GM12864 (cell line): ENCODE results near the gene NSL1.

Experiments used
- DNase-seq: peaks from one replicate; pipeline ENCODE4 v3.0.0-alpha.2; 2011; ENCODE audit warnings: low read depth
- H3K4me3 ChIP-seq: 2 replicates; pipeline ENCODE4 v1.5.1; 2011; ENCODE audit warnings: mild to moderate bottlenecking, low read depth, low read length, control low read depth
- TF ChIP-seq, protein P1 (sequence below): IDR thresholded peaks from 2 replicates; pipeline ENCODE4 v1.5.1; 2011; ENCODE audit warnings: low read depth, mild to moderate bottlenecking, moderate library complexity, low read length, control low read depth, inconsistent platforms; ENCODE audit errors: missing control alignments

Gene NSL1

DNA sequence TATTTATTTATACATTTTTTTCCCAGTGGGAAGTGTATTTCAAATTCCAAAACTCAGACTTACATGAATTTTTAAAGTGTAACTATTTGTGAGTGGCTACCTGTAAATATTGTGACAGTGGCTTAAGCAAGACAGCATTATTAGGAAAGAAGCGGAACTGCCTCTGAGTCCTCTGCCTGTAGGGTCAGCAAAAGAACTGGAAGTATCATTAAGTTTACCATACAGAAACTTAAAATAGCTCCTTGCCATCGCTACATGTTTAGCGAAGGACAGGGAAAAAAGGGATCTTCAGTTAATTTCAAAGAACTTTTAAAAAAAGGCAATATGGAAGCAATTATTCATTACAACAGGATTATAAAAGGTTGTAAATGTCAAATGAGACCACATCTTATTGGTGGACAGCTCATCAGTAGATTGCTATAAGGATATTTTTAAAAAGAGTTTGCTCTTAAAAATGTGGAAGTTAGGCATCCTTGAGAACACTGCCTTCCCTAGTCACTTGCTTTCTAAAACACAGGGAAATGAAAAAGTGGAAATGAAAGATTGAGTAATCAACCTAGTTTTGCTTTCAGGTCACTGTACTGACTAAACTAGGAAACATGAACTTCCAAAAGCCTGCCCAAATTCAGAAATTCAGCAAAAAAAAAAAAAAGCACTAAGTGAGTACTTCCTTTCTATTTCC, 39.2 kb downstream of the NSL1 start:
- DNase-seq, result no peak
- no peak overlapping the region; the same call in 1 of the 2 replicates for H3K4me3 ChIP-seq
- TF ChIP-seq, protein P1, sequence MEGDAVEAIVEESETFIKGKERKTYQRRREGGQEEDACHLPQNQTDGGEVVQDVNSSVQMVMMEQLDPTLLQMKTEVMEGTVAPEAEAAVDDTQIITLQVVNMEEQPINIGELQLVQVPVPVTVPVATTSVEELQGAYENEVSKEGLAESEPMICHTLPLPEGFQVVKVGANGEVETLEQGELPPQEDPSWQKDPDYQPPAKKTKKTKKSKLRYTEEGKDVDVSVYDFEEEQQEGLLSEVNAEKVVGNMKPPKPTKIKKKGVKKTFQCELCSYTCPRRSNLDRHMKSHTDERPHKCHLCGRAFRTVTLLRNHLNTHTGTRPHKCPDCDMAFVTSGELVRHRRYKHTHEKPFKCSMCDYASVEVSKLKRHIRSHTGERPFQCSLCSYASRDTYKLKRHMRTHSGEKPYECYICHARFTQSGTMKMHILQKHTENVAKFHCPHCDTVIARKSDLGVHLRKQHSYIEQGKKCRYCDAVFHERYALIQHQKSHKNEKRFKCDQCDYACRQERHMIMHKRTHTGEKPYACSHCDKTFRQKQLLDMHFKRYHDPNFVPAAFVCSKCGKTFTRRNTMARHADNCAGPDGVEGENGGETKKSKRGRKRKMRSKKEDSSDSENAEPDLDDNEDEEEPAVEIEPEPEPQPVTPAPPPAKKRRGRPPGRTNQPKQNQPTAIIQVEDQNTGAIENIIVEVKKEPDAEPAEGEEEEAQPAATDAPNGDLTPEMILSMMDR, result no peak

DNA sequence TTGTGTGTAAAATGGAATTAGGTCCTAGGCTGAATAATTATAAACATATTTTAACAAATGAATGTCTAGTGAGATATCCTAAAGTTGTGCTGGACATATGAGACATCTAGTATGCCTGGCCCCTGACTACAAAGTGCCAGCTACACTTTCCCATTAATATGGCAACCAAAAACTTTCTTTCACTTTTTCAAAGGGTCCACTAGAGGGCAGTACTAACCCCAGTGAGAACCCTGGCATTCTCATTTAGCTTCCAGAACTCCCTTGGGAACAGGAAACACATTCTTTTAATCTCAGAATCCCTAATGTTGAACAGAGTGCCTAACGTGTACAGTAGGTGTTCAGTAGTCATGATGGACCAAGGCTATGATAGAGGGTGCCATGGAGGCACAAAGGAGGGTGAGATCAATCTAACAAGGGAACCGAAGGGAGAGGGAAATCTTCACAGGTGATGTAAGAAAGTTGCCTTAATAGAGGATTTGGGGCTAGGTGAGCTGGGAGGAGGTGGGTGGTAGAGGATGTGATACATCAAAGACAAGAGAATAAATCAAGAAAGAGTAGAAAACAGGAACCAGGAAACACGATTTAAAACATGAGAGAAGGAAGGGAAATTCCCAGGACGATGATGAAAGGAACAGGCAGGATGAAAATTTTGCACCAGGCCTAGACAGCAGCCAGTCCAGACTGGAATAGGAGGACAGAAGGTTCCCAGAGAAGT, 41.6 kb downstream of the NSL1 start:
- H3K4me3 ChIP-seq, result no peak overlapping the region
- no peak for DNase-seq
- TF ChIP-seq, protein P1, result peak; percentile 69

DNA sequence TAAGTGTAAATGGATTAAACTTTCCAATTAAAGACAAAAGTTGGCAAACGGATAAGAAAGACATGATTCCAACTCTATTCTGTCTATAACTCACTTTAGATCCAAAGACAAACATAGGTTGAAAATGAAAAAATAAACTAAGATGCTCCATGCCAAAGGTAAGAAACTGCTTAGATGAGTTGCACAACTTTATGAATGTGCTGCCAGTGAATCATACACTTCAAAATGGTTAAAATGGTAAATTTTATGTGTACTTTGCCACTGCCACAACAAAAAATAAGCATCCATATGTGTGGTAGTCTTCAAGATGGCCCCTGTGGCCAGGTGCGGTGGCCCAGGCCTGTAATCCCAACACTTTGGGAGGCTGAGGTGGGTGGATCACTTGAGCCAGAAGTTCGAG, 45.0 kb downstream of the NSL1 start:
- DNase-seq, result no peak
- TF ChIP-seq, protein P1, result no peak
- no peak overlapping the region for H3K4me3 ChIP-seq

DNA sequence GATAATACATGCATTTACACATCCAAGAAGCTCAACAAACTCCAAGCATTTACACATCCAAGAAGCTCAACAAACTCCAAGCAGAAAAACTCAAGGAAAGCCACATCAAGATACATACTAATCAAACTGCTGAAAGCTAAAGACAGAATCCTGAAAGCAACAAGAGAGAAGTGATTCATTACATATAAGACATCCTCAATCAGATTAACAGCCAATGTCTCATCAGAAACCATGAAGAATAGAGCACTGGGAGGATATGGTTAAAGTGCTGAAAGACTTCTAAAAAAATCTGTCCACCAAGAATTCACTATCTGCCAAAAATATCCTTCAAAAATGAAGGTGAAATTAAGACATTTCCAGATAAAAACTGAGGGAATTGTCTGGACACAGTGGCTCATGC, 46.3 kb downstream of the NSL1 start:
- H3K4me3 ChIP-seq, result no peak overlapping the region
- TF ChIP-seq, protein P1, result no peak
- no peak for DNase-seq

DNA sequence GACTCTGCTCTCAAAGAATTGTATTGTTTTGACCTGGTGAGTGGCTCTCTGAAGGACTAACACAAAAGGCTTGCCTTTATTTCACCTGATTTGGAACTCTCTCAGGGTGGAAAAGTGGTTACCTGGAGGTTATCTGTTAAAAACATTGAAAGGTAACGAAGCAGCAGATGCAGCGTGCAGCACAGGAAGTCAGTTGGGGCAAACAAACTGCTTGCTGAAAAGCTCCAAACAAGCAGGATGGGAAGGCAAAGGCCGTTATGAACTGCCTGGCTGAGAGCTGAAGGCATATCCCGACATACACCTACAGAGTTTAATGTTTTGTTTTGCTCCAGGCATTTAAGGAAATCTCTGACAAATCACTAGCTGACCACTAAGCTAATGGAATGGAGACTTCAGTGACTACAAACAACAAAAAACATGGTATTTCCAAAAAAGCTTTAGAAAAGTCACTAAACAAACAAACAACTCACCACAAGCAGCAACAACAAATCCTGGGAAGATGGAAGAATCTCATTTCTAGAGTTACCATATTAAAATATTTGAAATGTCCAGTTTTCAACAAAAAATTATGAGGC, 47.6 kb downstream of the NSL1 start:
- no peak for DNase-seq
- TF ChIP-seq, protein P1, result no peak
- H3K4me3 ChIP-seq, result no peak overlapping the region

DNA sequence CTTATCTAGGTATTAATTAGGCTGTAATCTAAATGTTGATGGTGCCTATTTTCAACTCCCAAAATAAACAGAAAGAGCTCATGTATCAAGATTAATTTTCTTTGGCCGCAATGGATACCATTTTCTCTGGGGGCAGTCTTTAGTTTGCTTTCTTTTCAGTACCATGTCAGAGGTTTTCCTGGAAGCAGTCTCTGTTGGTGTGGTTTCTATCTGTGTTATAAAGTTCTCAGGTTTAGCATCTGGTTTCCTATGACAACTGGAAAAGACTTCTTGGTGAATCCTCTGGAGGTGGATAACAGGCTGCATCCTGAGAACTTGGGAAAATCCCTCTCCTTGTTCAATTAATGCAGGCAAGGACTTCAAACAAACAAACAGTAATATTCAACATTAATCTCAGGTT, 53.2 kb downstream of the NSL1 start:
- TF ChIP-seq, protein P1, result no peak
- DNase-seq, result no peak
- no peak overlapping the region for H3K4me3 ChIP-seq

DNA sequence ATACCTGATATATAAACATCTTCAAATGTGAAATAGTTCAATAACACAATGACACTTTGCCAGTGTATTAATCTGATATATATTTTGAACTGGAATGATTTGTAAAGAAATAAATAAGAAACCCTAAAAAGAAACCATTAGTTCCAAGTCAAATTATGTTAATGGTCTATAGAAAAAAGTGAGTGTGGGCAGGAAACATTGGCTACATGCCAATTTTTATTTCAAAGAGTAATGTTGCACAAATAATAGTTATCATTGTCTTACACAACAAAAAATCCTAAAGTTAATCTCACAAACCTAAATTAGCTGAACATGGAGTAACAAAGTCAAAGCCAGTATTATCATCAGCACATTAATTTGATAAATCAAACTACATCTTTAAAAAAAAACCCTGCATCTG, 54.0 kb downstream of the NSL1 start:
- TF ChIP-seq, protein P1, result no peak
- H3K4me3 ChIP-seq, result no peak overlapping the region
- no peak for DNase-seq
